ENCODE data around the gene NTN5. TPM values are rescaled to one million over a fixed set of nuclear protein-coding genes. Genes with fewer than 3 reads are reported as not detected.
"Not testable (repeated sequence)": the region's sequence is repeated elsewhere in the genome, so short reads cannot be mapped to it uniquely, and the experiment has no call there.

Gene NTN5
- polyA plus RNA-seq, 2 donors = 0.25 to 0.39 TPM

- Histone ChIP-seq H3K27me3 (ENCODE audit: control insufficient read depth in 1 of 2, insufficient read depth in 2 of 2, low read length in 2 of 2) (no peaks in the 10 kb centered on the region), H3K4me3 (ENCODE audit: low read depth in 1 of 2, low read length in 2 of 2) (no peak overlapping the region), H3K36me3 (ENCODE audit: control insufficient read depth in 2 of 2, insufficient read depth in 2 of 2, low read length in 1 of 2) (peaks cover 3 to 17% of the 10 kb centered on the region in 2 donors), H3K4me1 (ENCODE audit: control insufficient read depth in 2 of 2, insufficient read depth in 2 of 2, low read length in 1 of 2) (no peaks in the 10 kb centered on the region), H3K9me3 (ENCODE audit: control insufficient read depth in 2 of 2, insufficient read depth in 1 of 2, low read depth in 1 of 2, low read length in 1 of 2) (no peaks in the 10 kb centered on the region), H3K27ac (ENCODE audit: low read depth in 2 of 2, low read length in 1 of 2) (no peak overlapping the region)
- WGBS, 2 donors = 89 to 90% methylated on average over 13 of the region's 13 CpGs
These were observed 29.9 kb upstream of the NTN5 start for GRCh38 chr19:48702701-48703100.

GRCh38 chr19:48698046-48698445 is 25.2 kb upstream of the NTN5 start:
- no peak overlapping the region for H3K4me3 ChIP-seq (ENCODE audit: low read depth in 1 of 2, low read length in 2 of 2)
- no peaks in the 10 kb centered on the region for H3K27me3 ChIP-seq (ENCODE audit: control insufficient read depth in 1 of 2, insufficient read depth in 2 of 2, low read length in 2 of 2)
- 37 to 50% methylated on average over 4 of the region's 4 CpGs for WGBS, 2 donors
- peaks cover 0 to 9% of the 10 kb centered on the region in 2 donors for H3K4me1 ChIP-seq (ENCODE audit: control insufficient read depth in 2 of 2, insufficient read depth in 2 of 2, low read length in 1 of 2)
- H3K27ac ChIP-seq (ENCODE audit: low read depth in 2 of 2, low read length in 1 of 2) = peak overlapping the region in 1 of 2 donors; percentile 78
- H3K9me3 ChIP-seq (ENCODE audit: control insufficient read depth in 2 of 2, insufficient read depth in 1 of 2, low read depth in 1 of 2, low read length in 1 of 2) = no peaks in the 10 kb centered on the region
- peaks cover 0 to 10% of the 10 kb centered on the region in 2 donors for H3K36me3 ChIP-seq (ENCODE audit: control insufficient read depth in 2 of 2, insufficient read depth in 2 of 2, low read length in 1 of 2)

GRCh38 chr19:48696353-48697010 is 23.7 kb upstream of the NTN5 start:
- 5% methylated on average over 34 of the region's 34 CpGs for WGBS, 2 donors

GRCh38 chr19:48695743-48696352 is 23.0 kb upstream of the NTN5 start, which contains the start of gene FUT2:
TSS of gene FUT2 (plus strand) at chr19:48695971. CDS start at chr19:48702957, 6,986 bp downstream.
- Histone ChIP-seq H3K4me3 (ENCODE audit: low read depth in 1 of 2, low read length in 2 of 2) (peak within 1 kb of the TSS; percentile 58 to 70), H3K9me3 (ENCODE audit: control insufficient read depth in 2 of 2, insufficient read depth in 1 of 2, low read depth in 1 of 2, low read length in 1 of 2) (no peaks in the 10 kb centered on the region), H3K36me3 (ENCODE audit: control insufficient read depth in 2 of 2, insufficient read depth in 2 of 2, low read length in 1 of 2) (peaks cover 0 to 2% of the 10 kb centered on the region in 2 donors), H3K27ac (ENCODE audit: low read depth in 2 of 2, low read length in 1 of 2) (peak within 1 kb of the TSS; percentile 95 to 97), H3K27me3 (ENCODE audit: control insufficient read depth in 1 of 2, insufficient read depth in 2 of 2, low read length in 2 of 2) (no peaks in the 10 kb centered on the region), H3K4me1 (ENCODE audit: control insufficient read depth in 2 of 2, insufficient read depth in 2 of 2, low read length in 1 of 2) (peaks cover 0 to 9% of the 10 kb centered on the region in 2 donors)
- WGBS, 2 donors = 29 to 31% methylated on average over 13 to 16 of the region's 16 CpGs

More at GRCh38 chr19:48696353-48697010, 23.7 kb upstream of the NTN5 start:
- H3K4me1 ChIP-seq (ENCODE audit: control insufficient read depth in 2 of 2, insufficient read depth in 2 of 2, low read length in 1 of 2) = peaks cover 0 to 9% of the 10 kb centered on the region in 2 donors
- H3K27me3 ChIP-seq (ENCODE audit: control insufficient read depth in 1 of 2, insufficient read depth in 2 of 2, low read length in 2 of 2) = no peaks in the 10 kb centered on the region
- H3K36me3 ChIP-seq (ENCODE audit: control insufficient read depth in 2 of 2, insufficient read depth in 2 of 2, low read length in 1 of 2) = peaks cover 0 to 5% of the 10 kb centered on the region in 2 donors
- peak overlapping the region; percentile 95 to 97 for H3K27ac ChIP-seq (ENCODE audit: low read depth in 2 of 2, low read length in 1 of 2)
- H3K4me3 ChIP-seq (ENCODE audit: low read depth in 1 of 2, low read length in 2 of 2) = peak overlapping the region; percentile 58 to 70
- H3K9me3 ChIP-seq (ENCODE audit: control insufficient read depth in 2 of 2, insufficient read depth in 1 of 2, low read depth in 1 of 2, low read length in 1 of 2) = no peaks in the 10 kb centered on the region

GRCh38 chr19:48693629-48694028 is 20.8 kb upstream of the NTN5 start:
- not testable (repeated sequence) for H3K4me1 ChIP-seq (ENCODE audit: control insufficient read depth in 2 of 2, insufficient read depth in 2 of 2, low read length in 1 of 2); H3K4me3 ChIP-seq (ENCODE audit: low read depth in 1 of 2, low read length in 2 of 2); H3K9me3 ChIP-seq (ENCODE audit: control insufficient read depth in 2 of 2, insufficient read depth in 1 of 2, low read depth in 1 of 2, low read length in 1 of 2); H3K36me3 ChIP-seq (ENCODE audit: control insufficient read depth in 2 of 2, insufficient read depth in 2 of 2, low read length in 1 of 2); H3K27me3 ChIP-seq (ENCODE audit: control insufficient read depth in 1 of 2, insufficient read depth in 2 of 2, low read length in 2 of 2); H3K27ac ChIP-seq (ENCODE audit: low read depth in 2 of 2, low read length in 1 of 2)
- 90 to 93% methylated on average over 9 of the region's 9 CpGs for WGBS, 2 donors

- Histone ChIP-seq H3K27ac (ENCODE audit: low read depth in 2 of 2, low read length in 1 of 2) (no peak overlapping the region), H3K4me1 (ENCODE audit: control insufficient read depth in 2 of 2, insufficient read depth in 2 of 2, low read length in 1 of 2) (peaks cover 0 to 3% of the 10 kb centered on the region in 2 donors), H3K36me3 (ENCODE audit: control insufficient read depth in 2 of 2, insufficient read depth in 2 of 2, low read length in 1 of 2) (no peaks in the 10 kb centered on the region), H3K9me3 (ENCODE audit: control insufficient read depth in 2 of 2, insufficient read depth in 1 of 2, low read depth in 1 of 2, low read length in 1 of 2) (no peaks in the 10 kb centered on the region), H3K4me3 (ENCODE audit: low read depth in 1 of 2, low read length in 2 of 2) (no peak overlapping the region), H3K27me3 (ENCODE audit: control insufficient read depth in 1 of 2, insufficient read depth in 2 of 2, low read length in 2 of 2) (no peaks in the 10 kb centered on the region)
- 36 to 41% methylated on average over 7 of the region's 7 CpGs for WGBS, 2 donors
These were observed 16.6 kb upstream of the NTN5 start for GRCh38 chr19:48689449-48689848.

GRCh38 chr19:48687776-48688175 is 15.0 kb upstream of the NTN5 start:
- Histone ChIP-seq H3K27me3 (ENCODE audit: control insufficient read depth in 1 of 2, insufficient read depth in 2 of 2, low read length in 2 of 2) (no peaks in the 10 kb centered on the region), H3K4me1 (ENCODE audit: control insufficient read depth in 2 of 2, insufficient read depth in 2 of 2, low read length in 1 of 2) (peaks cover 0 to 3% of the 10 kb centered on the region in 2 donors), H3K4me3 (ENCODE audit: low read depth in 1 of 2, low read length in 2 of 2) (no peak overlapping the region), H3K36me3 (ENCODE audit: control insufficient read depth in 2 of 2, insufficient read depth in 2 of 2, low read length in 1 of 2) (no peaks in the 10 kb centered on the region), H3K9me3 (ENCODE audit: control insufficient read depth in 2 of 2, insufficient read depth in 1 of 2, low read depth in 1 of 2, low read length in 1 of 2) (no peaks in the 10 kb centered on the region), H3K27ac (ENCODE audit: low read depth in 2 of 2, low read length in 1 of 2) (no peak overlapping the region)
- WGBS, 2 donors = 82 to 89% methylated on average over 3 of the region's 3 CpGs

- not testable (repeated sequence) for H3K27me3 ChIP-seq (ENCODE audit: control insufficient read depth in 1 of 2, insufficient read depth in 2 of 2, low read length in 2 of 2); H3K4me1 ChIP-seq (ENCODE audit: control insufficient read depth in 2 of 2, insufficient read depth in 2 of 2, low read length in 1 of 2); H3K36me3 ChIP-seq (ENCODE audit: control insufficient read depth in 2 of 2, insufficient read depth in 2 of 2, low read length in 1 of 2); H3K9me3 ChIP-seq (ENCODE audit: control insufficient read depth in 2 of 2, insufficient read depth in 1 of 2, low read depth in 1 of 2, low read length in 1 of 2); H3K4me3 ChIP-seq (ENCODE audit: low read depth in 1 of 2, low read length in 2 of 2); H3K27ac ChIP-seq (ENCODE audit: low read depth in 2 of 2, low read length in 1 of 2)
- WGBS, 2 donors = 91% methylated on average over 7 of the region's 7 CpGs
These were observed 13.8 kb upstream of the NTN5 start for GRCh38 chr19:48686637-48687036.

- Histone ChIP-seq H3K9me3 (ENCODE audit: control insufficient read depth in 2 of 2, insufficient read depth in 1 of 2, low read depth in 1 of 2, low read length in 1 of 2) (no peaks in the 10 kb centered on the region), H3K4me3 (ENCODE audit: low read depth in 1 of 2, low read length in 2 of 2) (no peak overlapping the region), H3K4me1 (ENCODE audit: control insufficient read depth in 2 of 2, insufficient read depth in 2 of 2, low read length in 1 of 2) (peaks cover 0 to 3% of the 10 kb centered on the region in 2 donors), H3K27me3 (ENCODE audit: control insufficient read depth in 1 of 2, insufficient read depth in 2 of 2, low read length in 2 of 2) (no peaks in the 10 kb centered on the region), H3K27ac (ENCODE audit: low read depth in 2 of 2, low read length in 1 of 2) (no peak overlapping the region), H3K36me3 (ENCODE audit: control insufficient read depth in 2 of 2, insufficient read depth in 2 of 2, low read length in 1 of 2) (no peaks in the 10 kb centered on the region)
- 84 to 86% methylated on average over 3 of the region's 3 CpGs for WGBS, 2 donors
These were observed 13.3 kb upstream of the NTN5 start for GRCh38 chr19:48686088-48686487.

DNA sequence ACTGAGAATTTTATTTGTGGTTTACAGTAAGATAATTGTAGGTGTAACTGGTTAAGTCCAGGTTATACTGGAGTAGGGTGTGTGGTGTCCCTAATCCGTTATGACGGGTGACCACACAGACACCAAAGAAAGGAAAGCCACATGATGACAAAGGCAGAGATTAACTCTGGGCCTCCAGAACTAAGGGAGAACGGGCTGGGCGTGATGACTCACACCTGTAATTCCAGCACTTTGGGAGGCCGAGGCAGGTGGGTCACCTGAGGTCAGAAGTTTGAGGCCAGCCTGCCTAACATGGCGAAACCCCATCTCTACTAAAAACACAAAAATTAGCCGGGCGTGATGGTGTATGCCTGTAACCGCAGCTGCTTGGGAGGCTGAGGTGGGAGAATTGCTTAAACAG is 12.8 kb upstream of the NTN5 start:
- Histone ChIP-seq H3K9me3 (ENCODE audit: control insufficient read depth in 2 of 2, insufficient read depth in 1 of 2, low read depth in 1 of 2, low read length in 1 of 2) (no peaks in the 10 kb centered on the region), H3K27ac (ENCODE audit: low read depth in 2 of 2, low read length in 1 of 2) (peak overlapping the region; percentile 2 to 68), H3K4me3 (ENCODE audit: low read depth in 1 of 2, low read length in 2 of 2) (no peak overlapping the region), H3K27me3 (ENCODE audit: control insufficient read depth in 1 of 2, insufficient read depth in 2 of 2, low read length in 2 of 2) (no peaks in the 10 kb centered on the region), H3K4me1 (ENCODE audit: control insufficient read depth in 2 of 2, insufficient read depth in 2 of 2, low read length in 1 of 2) (peaks cover 0 to 3% of the 10 kb centered on the region in 2 donors), H3K36me3 (ENCODE audit: control insufficient read depth in 2 of 2, insufficient read depth in 2 of 2, low read length in 1 of 2) (no peaks in the 10 kb centered on the region)
- WGBS, 2 donors = 68% methylated on average over 9 of the region's 9 CpGs
